Right atrium auricular region (tissue), 2 donors: ENCODE measurements around the gene PRSS57. TPM values are rescaled to one million over a fixed set of nuclear protein-coding genes. Genes with fewer than 3 reads are reported as not detected.

Experiments used
- DNase-seq: peaks from one replicate; pipeline ENCODE4 v3.0.0-alpha.2; 2019; ENCODE audit warnings: low spot score
- H3K27ac ChIP-seq, 2 donors: fragments of 200-600 bp; sonication (generic); 1 replicate in 1 of 2; 2 replicates in 1 of 2; pipeline ENCODE4 v1.5.1; 2016 to 2019
- H3K27me3 ChIP-seq, 2 donors: fragments of 200-600 bp; sonication (generic); one replicate each; pipeline versions ENCODE4 v1.5.1 to v1.6.0; 2017 to 2019
- H3K36me3 ChIP-seq: fragments of 200-600 bp; sonication (generic); one replicate; pipeline ENCODE4 v1.5.1; 2016
- H3K4me1 ChIP-seq, 2 donors: fragments of 200-600 bp; sonication (generic); one replicate each; pipeline versions ENCODE4 v1.5.1 to v1.6.0; 2017 to 2019
- H3K4me3 ChIP-seq, 2 donors: fragments of 200-600 bp; sonication (generic); 1 replicate in 1 of 2; 2 replicates in 1 of 2; pipeline ENCODE4 v1.5.1; 2017 to 2019; ENCODE audit warnings: mild to moderate bottlenecking in 1 of 2, moderate library complexity in 1 of 2
- H3K9me3 ChIP-seq, 2 donors: fragments of 200-600 bp; sonication (generic); one replicate each; pipeline ENCODE4 v1.5.1; 2019
- CTCF ChIP-seq, 2 donors: fragments of 200-600 bp; sonication (generic); IDR thresholded peaks; one replicate each; pipeline ENCODE4 v1.5.1; 2019; ENCODE audit warnings: antibody characterized with exemption in 2 of 2
- total RNA-seq, 2 donors: library from RNA; depleted of rRNA; stranded (reverse); fragments of >200 nt; gene quantifications; one replicate each; pipeline ENCODE4 v1.1.0, GENCODE V29; 2016

The PRSS57 gene
- total RNA-seq, 2 donors from 2014 or later = not detected

GRCh38 chr19:711254-711653, 16.0 kb upstream of the PRSS57 start:
- Histone ChIP-seq H3K9me3 (peaks cover 0 to 8% of the 10 kb centered on the region in 2 donors), H3K27me3 (no peaks in the 10 kb centered on the region), H3K4me1 (peaks cover 0 to 23% of the 10 kb centered on the region in 2 donors), H3K36me3 (no peaks in the 10 kb centered on the region), H3K4me3 (no peak overlapping the region), H3K27ac (peak overlapping the region; percentile 81 to 87)
- TF ChIP-seq CTCF (IDR thresholded peaks at IDR 0.05) = no peak
- no peak for DNase-seq

- no peak for DNase-seq
- Histone ChIP-seq H3K9me3 (peaks cover 0 to 8% of the 10 kb centered on the region in 2 donors), H3K27me3 (no peaks in the 10 kb centered on the region), H3K4me3 (peak overlapping the region; percentile 72 to 81), H3K27ac (peak overlapping the region; percentile 81 to 87), H3K4me1 (peaks cover 0 to 23% of the 10 kb centered on the region in 2 donors), H3K36me3 (no peaks in the 10 kb centered on the region)
- no peak for TF ChIP-seq CTCF (IDR thresholded peaks at IDR 0.05)
Measured at GRCh38 chr19:710767-711166, 15.5 kb upstream of the PRSS57 start.

- TF ChIP-seq CTCF (IDR thresholded peaks at IDR 0.05) = no peak
- DNase-seq = peak; percentile 81
- peaks cover 0 to 4% of the 10 kb centered on the region in 2 donors for H3K9me3 ChIP-seq
- H3K27ac ChIP-seq = peak overlapping the region; percentile 81 to 87
- H3K4me1 ChIP-seq = peaks cover 0 to 23% of the 10 kb centered on the region in 2 donors
- no peaks in the 10 kb centered on the region for H3K36me3 ChIP-seq
- no peaks in the 10 kb centered on the region for H3K27me3 ChIP-seq
- peak overlapping the region; percentile 72 to 81 for H3K4me3 ChIP-seq
Measured at GRCh38 chr19:709965-710571, 14.8 kb upstream of the PRSS57 start.

GRCh38 chr19:709196-709964, 14.1 kb upstream of the PRSS57 start:
- peak overlapping the region; percentile 81 to 87 for H3K27ac ChIP-seq
- no peaks in the 10 kb centered on the region for H3K9me3 ChIP-seq
- peaks cover 0 to 25% of the 10 kb centered on the region in 2 donors for H3K4me1 ChIP-seq
- TF ChIP-seq CTCF (IDR thresholded peaks at IDR 0.05) = no peak
- H3K27me3 ChIP-seq = no peaks in the 10 kb centered on the region
- no peaks in the 10 kb centered on the region for H3K36me3 ChIP-seq
- no peak for DNase-seq
- H3K4me3 ChIP-seq = peak overlapping the region; percentile 72 to 81

- peak within 1 kb of the TSS; percentile 72 to 81 for H3K4me3 ChIP-seq
- H3K36me3 ChIP-seq = no peaks in the 10 kb centered on the region
- H3K9me3 ChIP-seq = no peaks in the 10 kb centered on the region
- peaks cover 0 to 35% of the 10 kb centered on the region in 2 donors for H3K4me1 ChIP-seq
- H3K27me3 ChIP-seq = no peaks in the 10 kb centered on the region
- H3K27ac ChIP-seq = peak within 1 kb of the TSS; percentile 81 to 87
- peak; percentile 36 to 38 for TF ChIP-seq CTCF (IDR thresholded peaks at IDR 0.05)
- DNase-seq = no peak
Measured at GRCh38 chr19:708154-709143, 13.2 kb upstream of the PRSS57 start, which contains the start of gene PALM. PALM (plus strand) TSS chr19:708935; CDS start chr19:709147, 212 bp downstream.
